B cell (primary cell): ENCODE measurements around the gene TIGD6. TPM values are rescaled to one million over a fixed set of nuclear protein-coding genes. Genes with fewer than 3 reads are reported as not detected.

ENCODE experiments used
- ATAC-seq: fragments of 200-7000 bp; cut with Tn5 transposase; one replicate; pipeline ENCODE4 v1.10.0; 2021; ENCODE audit warnings: low read depth, mild to moderate bottlenecking, moderate number of reproducible peaks, moderate library complexity
- CTCF ChIA-PET: fragments of 350-600 bp; sonication (Branson Sonifier 250); formaldehyde crosslinking; loops from one replicate; lab custom pipeline; 2021; ENCODE audit warnings: antibody characterized with exemption, inconsistent platforms; lab: Charles Lee
- POLR2A ChIA-PET: fragments of 350-600 bp; sonication (Branson Sonifier 250); formaldehyde crosslinking; loops from one replicate; lab custom pipeline; 2021; ENCODE audit warnings: antibody characterized with exemption; lab: Charles Lee
- DNase-seq: peaks from one replicate; pipeline ENCODE4 v3.0.0; 2013
- H2AFZ ChIP-seq: 2 replicates; pipeline ENCODE4 v1.6.1; 2012; ENCODE audit warnings: mild to moderate bottlenecking, low read depth, low read length; ENCODE audit not compliant: insufficient read depth, poor library complexity, severe bottlenecking
- H3K27ac ChIP-seq, 2 donors: 1 replicate in 1 of 2; 2 replicates in 1 of 2; pipeline ENCODE4 v1.5.1; 2012 to 2013; ENCODE audit warnings: low read length in 2 of 2, mild to moderate bottlenecking in 2 of 2, moderate library complexity in 1 of 2
- H3K27me3 ChIP-seq, 4 experiments: fragments of 200-600 bp in 1 of 4; sonication (generic) in 1 of 4; replicated peaks in 1 of 4; 1 replicate in 2 of 4; 2 replicates in 2 of 4; pipeline versions ENCODE4 v1.6.1 to v1.7.0; 2013 to 2016; ENCODE audit warnings: low read length in 3 of 4, mild to moderate bottlenecking in 2 of 4, mixed read lengths in 1 of 4, moderate library complexity in 1 of 4; ENCODE audit not compliant: insufficient read depth in 4 of 4, control insufficient read depth in 3 of 4; ENCODE audit errors: control extremely low read depth in 1 of 4
- H3K36me3 ChIP-seq, 2 experiments: replicated peaks in 1 of 2; 1 replicate in 1 of 2; 2 replicates in 1 of 2; pipeline versions ENCODE4 v1.6.1 to v1.7.1; 2013; ENCODE audit warnings: low read length in 1 of 2; ENCODE audit not compliant: insufficient read depth in 2 of 2, control insufficient read depth in 1 of 2; ENCODE audit errors: control extremely low read depth in 1 of 2, extremely low read depth in 1 of 2
- H3K4me1 ChIP-seq, 2 donors: fragments of 200-600 bp in 1 of 2; sonication (generic) in 1 of 2; 1 replicate in 1 of 2; 2 replicates in 1 of 2; pipeline versions ENCODE4 v1.5.1 to v1.6.1; 2013 to 2017; ENCODE audit warnings: low read length in 2 of 2; ENCODE audit not compliant: control insufficient read depth in 2 of 2, insufficient read depth in 2 of 2
- H3K4me2 ChIP-seq: replicated peaks from 2 replicates; pipeline ENCODE3; 2012; ENCODE audit warnings: mild to moderate bottlenecking, low read depth, low read length; ENCODE audit not compliant: poor library complexity, severe bottlenecking
- H3K4me3 ChIP-seq, 5 experiments: fragments of 200-600 bp in 1 of 5; sonication (generic) in 1 of 5; 1 replicate in 3 of 5; 2 replicates in 2 of 5; pipeline versions ENCODE4 v1.5.1 to v1.7.0; 2011 to 2016; ENCODE audit warnings: low read length in 4 of 5, mild to moderate bottlenecking in 4 of 5, low read depth in 2 of 5, control low read depth in 1 of 5, moderate library complexity in 1 of 5; ENCODE audit not compliant: insufficient read depth in 1 of 5; ENCODE audit errors: control extremely low read depth in 1 of 5, extremely low read depth in 1 of 5
- H3K79me2 ChIP-seq: fragments of 200-600 bp; sonication (generic); one replicate; pipeline ENCODE4 v1.6.0; 2016; ENCODE audit warnings: low read length; ENCODE audit not compliant: control insufficient read depth, insufficient read depth
- H3K9ac ChIP-seq: fragments of 200-600 bp; sonication (generic); 2 replicates; pipeline ENCODE4 v1.6.1; 2017; ENCODE audit warnings: mild to moderate bottlenecking, low read length, moderate library complexity
- H3K9me3 ChIP-seq, 3 donors: one replicate each; pipeline versions ENCODE4 v1.6.1 to v1.7.1; 2013; ENCODE audit warnings: low read length in 2 of 3; ENCODE audit not compliant: control insufficient read depth in 2 of 3, insufficient read depth in 1 of 3; ENCODE audit errors: control extremely low read depth in 1 of 3
- H4K20me1 ChIP-seq: 2 replicates; pipeline ENCODE4 v1.6.0; 2012; ENCODE audit warnings: mild to moderate bottlenecking, low read length; ENCODE audit not compliant: insufficient read depth, control insufficient read depth, poor library complexity, severe bottlenecking
- H3K27ac Mint-ChIP-seq: one replicate; pipeline ENCODE4 v1.8.0; 2021; ENCODE audit warnings: mixed read lengths
- H3K27me3 Mint-ChIP-seq: one replicate; pipeline ENCODE4 v1.8.0; 2021; ENCODE audit warnings: mixed read lengths
- H3K4me1 Mint-ChIP-seq: one replicate; pipeline ENCODE4 v1.8.0; 2021; ENCODE audit warnings: mixed read lengths
- H3K4me3 Mint-ChIP-seq: one replicate; pipeline ENCODE4 v1.8.0; 2021; ENCODE audit warnings: mixed read lengths
- H3K9me3 Mint-ChIP-seq: one replicate; pipeline ENCODE4 v1.8.0; 2022; ENCODE audit warnings: mixed read lengths; ENCODE audit not compliant: insufficient read depth
- EZH2 ChIP-seq: IDR thresholded peaks from 2 replicates; pipeline ENCODE4 v1.6.1; 2012; ENCODE audit warnings: borderline replicate concordance, low read depth, mild to moderate bottlenecking, moderate library complexity, low read length; ENCODE audit not compliant: insufficient read depth, poor library complexity, severe bottlenecking
- WGBS: methylation state at CpG from one replicate; pipeline ENCODE4 v1.1.5; 2013; ENCODE audit warnings: missing lambda C conversion rate; ENCODE audit not compliant: insufficient coverage; 5-methylcytosine and 5-hydroxymethylcytosine counted together
- intact Hi-C: fragments of 100-400 bp; cut with micrococcal nuclease; formaldehyde crosslinking; loops from one replicate; pipeline ENCODE4 v1.10.0; 2022
- polyA plus RNA-seq: library from polyadenylated mRNA; depleted of rRNA; stranded (reverse); fragments of >200 nt; gene quantifications from 2 replicates; pipeline ENCODE4 v1.2.3, GENCODE V29; 2012
- total RNA-seq, 2 donors: library from RNA; stranded (reverse); fragments of 120-200 nt in 1 of 2; gene quantifications; 1 replicate in 1 of 2; 2 replicates in 1 of 2; pipeline versions ENCODE4 v1.2.3 to v1.2.4, GENCODE V29; 2013 to 2022
- TF ChIP-seq, protein P1 (sequence below): fragments of 200-600 bp; IDR thresholded peaks from one replicate; pipeline ENCODE4 v1.8.0; 2022; ENCODE audit warnings: antibody characterized with exemption, mild to moderate bottlenecking

Gene TIGD6
- total and polyA plus RNA-seq, 2 donors (not counting 1 experiment from before 2014, with no cell fraction given), result 2.1 to 5.4 TPM

DNA sequence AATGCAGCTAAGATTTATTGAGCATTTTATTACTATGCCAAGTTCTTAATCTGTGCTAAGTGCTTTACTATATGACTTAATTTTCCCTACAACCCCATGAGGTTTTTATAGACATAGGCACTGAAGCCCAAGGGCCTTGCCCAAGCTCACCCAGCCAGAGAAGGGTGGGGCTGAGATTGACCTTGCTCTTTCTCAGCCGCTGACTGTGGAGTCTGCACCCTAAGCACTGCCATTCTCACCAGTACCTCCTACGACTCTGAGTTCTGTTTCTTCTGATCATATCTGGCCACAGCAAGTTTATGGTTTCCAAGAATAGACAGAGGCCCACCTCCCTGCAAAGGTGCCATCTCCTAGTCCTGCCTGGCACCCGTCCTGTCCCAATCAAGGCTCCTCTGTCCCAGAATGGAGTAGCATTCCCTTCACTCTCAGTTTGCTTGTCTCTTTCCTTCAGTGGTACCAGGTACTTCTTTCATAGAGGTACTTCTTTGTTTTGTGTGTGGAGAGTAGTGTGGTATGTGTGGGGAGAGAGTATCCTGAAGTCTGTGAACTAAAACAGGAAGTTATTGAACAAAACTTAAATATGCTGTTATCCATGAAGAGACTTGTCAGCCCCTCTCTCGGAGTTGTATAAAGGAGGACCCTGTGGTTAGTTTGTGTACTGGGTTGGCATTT is 43.3 kb upstream of the TIGD6 start:
- Histone ChIP-seq H4K20me1 (no peaks in the 10 kb centered on the region), H3K9me3 (no peaks in the 10 kb centered on the region), H3K27ac (no peak overlapping the region), H3K4me3 (no peak overlapping the region), H3K27me3 (no peaks in the 10 kb centered on the region), H3K4me2 (no peak overlapping the region), H3K36me3 (peaks cover 38 to 89% of the 10 kb centered on the region in 2 experiments), H3K4me1 (peaks cover 0 to 3% of the 10 kb centered on the region in 2 donors), H2AFZ (no peak overlapping the region), H3K79me2 (no peaks in the 10 kb centered on the region), H3K9ac (no peak overlapping the region)
- H3K27me3 Mint-ChIP-seq, result no peaks in the 10 kb centered on the region
- H3K4me1 Mint-ChIP-seq, result peaks cover 8% of the 10 kb centered on the region
- no peak overlapping the region for H3K4me3 Mint-ChIP-seq
- intact Hi-C loops, result no loop called here
- ATAC-seq, result no peak
- ChIA-PET POLR2A (no interaction called here), CTCF (interaction anchor here (1.1 kb wide), 1 partner anchor 10 kb away, joined by 3 read pairs; no protein-coding TSS in a partner anchor)
- H3K27ac Mint-ChIP-seq, result peak overlapping the region; percentile 1
- DNase-seq, result no peak
- TF ChIP-seq EZH2, result no peak
- TF ChIP-seq, protein P1, sequence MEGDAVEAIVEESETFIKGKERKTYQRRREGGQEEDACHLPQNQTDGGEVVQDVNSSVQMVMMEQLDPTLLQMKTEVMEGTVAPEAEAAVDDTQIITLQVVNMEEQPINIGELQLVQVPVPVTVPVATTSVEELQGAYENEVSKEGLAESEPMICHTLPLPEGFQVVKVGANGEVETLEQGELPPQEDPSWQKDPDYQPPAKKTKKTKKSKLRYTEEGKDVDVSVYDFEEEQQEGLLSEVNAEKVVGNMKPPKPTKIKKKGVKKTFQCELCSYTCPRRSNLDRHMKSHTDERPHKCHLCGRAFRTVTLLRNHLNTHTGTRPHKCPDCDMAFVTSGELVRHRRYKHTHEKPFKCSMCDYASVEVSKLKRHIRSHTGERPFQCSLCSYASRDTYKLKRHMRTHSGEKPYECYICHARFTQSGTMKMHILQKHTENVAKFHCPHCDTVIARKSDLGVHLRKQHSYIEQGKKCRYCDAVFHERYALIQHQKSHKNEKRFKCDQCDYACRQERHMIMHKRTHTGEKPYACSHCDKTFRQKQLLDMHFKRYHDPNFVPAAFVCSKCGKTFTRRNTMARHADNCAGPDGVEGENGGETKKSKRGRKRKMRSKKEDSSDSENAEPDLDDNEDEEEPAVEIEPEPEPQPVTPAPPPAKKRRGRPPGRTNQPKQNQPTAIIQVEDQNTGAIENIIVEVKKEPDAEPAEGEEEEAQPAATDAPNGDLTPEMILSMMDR, result no peak
- H3K9me3 Mint-ChIP-seq, result no peaks in the 10 kb centered on the region
- WGBS, result 20% methylated on average over 3 of the region's 4 CpGs

DNA sequence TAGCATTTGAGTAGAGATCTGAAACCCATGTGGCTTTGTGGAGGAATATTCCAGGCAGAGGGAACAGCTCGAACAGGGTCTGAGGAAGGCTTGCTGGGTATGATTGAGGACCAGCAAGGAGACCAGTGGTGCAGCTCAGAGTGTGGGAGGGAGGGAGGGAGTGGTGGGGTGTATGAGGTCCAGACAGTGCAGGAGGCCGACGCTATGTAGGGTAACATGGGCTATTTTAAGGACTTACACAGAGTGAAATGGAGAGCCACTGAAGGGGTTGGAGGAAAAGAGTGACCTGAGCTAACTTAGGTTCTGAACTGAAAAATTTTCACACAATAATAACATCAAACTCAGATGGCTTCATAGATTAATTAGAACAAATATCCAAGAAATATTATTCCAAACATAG is 42.0 kb upstream of the TIGD6 start:
- Histone ChIP-seq H3K4me2 (no peak overlapping the region), H3K9me3 (no peaks in the 10 kb centered on the region), H3K4me1 (peaks cover 0 to 3% of the 10 kb centered on the region in 2 donors), H3K79me2 (no peaks in the 10 kb centered on the region), H4K20me1 (no peaks in the 10 kb centered on the region), H3K36me3 (peaks cover 41 to 89% of the 10 kb centered on the region in 2 experiments), H3K4me3 (no peak overlapping the region), H3K27ac (no peak overlapping the region), H2AFZ (no peak overlapping the region), H3K27me3 (no peaks in the 10 kb centered on the region), H3K9ac (no peak overlapping the region)
- ChIA-PET POLR2A (no interaction called here), CTCF (no interaction called here)
- TF ChIP-seq, protein P1, result no peak
- TF ChIP-seq EZH2, result no peak
- Mint-ChIP-seq H3K4me1 (peaks cover 8% of the 10 kb centered on the region), H3K9me3 (no peaks in the 10 kb centered on the region), H3K4me3 (no peak overlapping the region), H3K27me3 (no peaks in the 10 kb centered on the region), H3K27ac (no peak overlapping the region)
- no peak for ATAC-seq
- intact Hi-C loops, result no loop called here
- DNase-seq, result no peak
- 100% methylated on average over 1 of the region's 3 CpGs for WGBS
